ENCODE results near the gene ZIK1. TPM values are rescaled to one million over a fixed set of nuclear protein-coding genes. Genes with fewer than 3 reads are reported as not detected.

ZIK1 gene
- total RNA-seq, 1 donor from 2014 or later: 4.0 TPM

DNA sequence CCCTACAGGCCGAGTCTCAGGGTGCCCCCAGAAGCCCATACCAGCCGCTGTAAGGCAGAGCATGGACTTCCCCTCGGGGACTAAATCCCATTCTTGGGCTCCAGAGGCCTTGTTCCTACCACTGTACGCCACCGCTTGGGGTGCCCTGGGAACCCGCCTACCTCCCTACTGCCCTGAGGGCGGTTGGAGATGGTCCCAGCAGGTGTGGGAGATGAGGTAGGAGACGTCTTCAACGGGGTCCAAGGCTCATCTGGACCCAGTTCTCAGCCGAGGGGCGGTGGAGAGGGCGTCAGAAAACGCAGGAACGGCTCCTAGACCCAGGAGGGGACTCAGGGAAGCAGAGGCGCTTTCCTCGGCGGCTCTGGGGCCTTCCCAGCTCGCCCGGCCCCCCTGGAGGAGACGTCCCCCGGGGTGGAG is 833 bp upstream of the ZIK1 start:
- Histone ChIP-seq H3K36me3 (peaks cover 27% of the 10 kb centered on the region), H3K9me3 (replicated peaks) (peaks cover 29% of the 10 kb centered on the region), H3K4me1 (peaks cover 29% of the 10 kb centered on the region), H3K27me3 (ENCODE audit: low read depth) (no peaks in the 10 kb centered on the region), H3K4me3 (peak overlapping the region; percentile 88), H3K27ac (replicated peaks) (peak overlapping the region; percentile 82)
- intact Hi-C loops (cut with micrococcal nuclease): no loop called here
- DNase-seq: peak; percentile 12
- TF ChIP-seq, protein P1, sequence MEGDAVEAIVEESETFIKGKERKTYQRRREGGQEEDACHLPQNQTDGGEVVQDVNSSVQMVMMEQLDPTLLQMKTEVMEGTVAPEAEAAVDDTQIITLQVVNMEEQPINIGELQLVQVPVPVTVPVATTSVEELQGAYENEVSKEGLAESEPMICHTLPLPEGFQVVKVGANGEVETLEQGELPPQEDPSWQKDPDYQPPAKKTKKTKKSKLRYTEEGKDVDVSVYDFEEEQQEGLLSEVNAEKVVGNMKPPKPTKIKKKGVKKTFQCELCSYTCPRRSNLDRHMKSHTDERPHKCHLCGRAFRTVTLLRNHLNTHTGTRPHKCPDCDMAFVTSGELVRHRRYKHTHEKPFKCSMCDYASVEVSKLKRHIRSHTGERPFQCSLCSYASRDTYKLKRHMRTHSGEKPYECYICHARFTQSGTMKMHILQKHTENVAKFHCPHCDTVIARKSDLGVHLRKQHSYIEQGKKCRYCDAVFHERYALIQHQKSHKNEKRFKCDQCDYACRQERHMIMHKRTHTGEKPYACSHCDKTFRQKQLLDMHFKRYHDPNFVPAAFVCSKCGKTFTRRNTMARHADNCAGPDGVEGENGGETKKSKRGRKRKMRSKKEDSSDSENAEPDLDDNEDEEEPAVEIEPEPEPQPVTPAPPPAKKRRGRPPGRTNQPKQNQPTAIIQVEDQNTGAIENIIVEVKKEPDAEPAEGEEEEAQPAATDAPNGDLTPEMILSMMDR (IDR thresholded peaks at IDR 0.05; ENCODE audit: borderline replicate concordance): no peak

GRCh38 chr19:57587529-57587928 is 3.6 kb downstream of the ZIK1 start:
- intact Hi-C loops (cut with micrococcal nuclease): no loop called here
- Histone ChIP-seq H3K9me3 (replicated peaks) (peaks cover 73% of the 10 kb centered on the region), H3K27me3 (ENCODE audit: low read depth) (no peaks in the 10 kb centered on the region), H3K4me1 (peaks cover 18% of the 10 kb centered on the region), H3K4me3 (no peak overlapping the region), H3K36me3 (peaks cover 71% of the 10 kb centered on the region), H3K27ac (replicated peaks) (no peak overlapping the region)
- TF ChIP-seq, protein P1 (IDR thresholded peaks at IDR 0.05; ENCODE audit: borderline replicate concordance): no peak
- no peak for DNase-seq

DNA sequence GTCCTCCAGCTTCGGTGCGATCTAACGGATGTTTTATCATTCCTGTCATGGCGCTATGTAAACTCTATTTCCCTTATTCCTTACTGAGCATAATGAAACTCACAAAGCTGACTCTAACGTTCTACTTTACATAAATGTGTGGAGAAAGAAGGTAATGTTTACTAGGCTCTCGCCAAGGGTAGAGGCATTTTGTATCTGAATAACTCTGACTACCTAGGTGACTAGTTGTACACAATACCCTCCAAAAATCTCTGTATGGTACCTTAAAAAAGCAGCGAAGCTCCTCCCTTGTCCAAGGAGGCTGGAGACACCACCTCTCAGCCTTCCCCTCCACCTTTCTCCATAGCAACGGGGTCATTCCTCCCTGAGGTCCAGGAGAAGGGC is 15.4 kb downstream of the ZIK1 start:
- Histone ChIP-seq H3K9me3 (replicated peaks) (peaks cover 39% of the 10 kb centered on the region), H3K36me3 (peaks cover 29% of the 10 kb centered on the region), H3K27me3 (ENCODE audit: low read depth) (no peaks in the 10 kb centered on the region), H3K4me3 (peak overlapping the region; percentile 87), H3K4me1 (peaks cover 23% of the 10 kb centered on the region), H3K27ac (replicated peaks) (peak overlapping the region; percentile 78)
- DNase-seq: no peak
- TF ChIP-seq, protein P1 (IDR thresholded peaks at IDR 0.05; ENCODE audit: borderline replicate concordance): no peak
- intact Hi-C loops (cut with micrococcal nuclease): no loop called here

DNA sequence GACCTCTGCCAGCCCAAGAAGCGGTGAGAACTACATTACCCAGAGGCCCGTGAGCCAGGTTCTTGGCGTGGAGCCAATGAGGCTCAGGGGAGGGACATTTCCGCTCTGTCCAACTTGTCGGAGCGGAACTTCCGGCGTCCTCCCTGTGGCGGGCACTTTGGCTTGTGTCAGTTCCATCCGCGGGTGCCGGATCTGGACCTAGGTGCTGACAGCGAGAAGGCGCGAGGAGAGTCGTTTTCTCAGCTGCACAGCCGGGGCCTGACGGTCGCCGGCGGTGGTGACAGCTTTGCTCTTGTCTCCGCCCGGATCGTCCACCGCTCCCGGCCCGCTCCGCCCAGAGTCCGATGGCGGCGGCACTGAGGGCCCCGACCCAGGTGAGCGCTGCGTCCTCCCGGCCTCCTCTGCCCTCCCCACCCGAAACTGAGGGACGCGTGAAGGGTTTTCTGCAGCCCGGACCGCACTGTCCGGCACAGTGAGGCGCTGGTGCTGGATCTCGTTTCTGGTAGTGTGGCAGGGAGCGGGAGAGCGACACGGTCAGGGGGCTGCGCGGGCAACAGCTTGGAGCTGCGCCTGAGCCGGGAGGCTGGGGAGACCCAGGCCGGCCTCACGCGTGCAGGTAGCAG is 15.9 kb downstream of the ZIK1 start, which contains the start of gene ZNF530:
ZNF530 (plus strand) TSS at position 125 of the 623 bp plus-strand sequence. CDS start 4,461 bp downstream, outside the sequence.
- peak within 1 kb of the TSS; percentile 78 for H3K27ac ChIP-seq (replicated peaks)
- intact Hi-C loops (cut with micrococcal nuclease): no loop called here

DNA sequence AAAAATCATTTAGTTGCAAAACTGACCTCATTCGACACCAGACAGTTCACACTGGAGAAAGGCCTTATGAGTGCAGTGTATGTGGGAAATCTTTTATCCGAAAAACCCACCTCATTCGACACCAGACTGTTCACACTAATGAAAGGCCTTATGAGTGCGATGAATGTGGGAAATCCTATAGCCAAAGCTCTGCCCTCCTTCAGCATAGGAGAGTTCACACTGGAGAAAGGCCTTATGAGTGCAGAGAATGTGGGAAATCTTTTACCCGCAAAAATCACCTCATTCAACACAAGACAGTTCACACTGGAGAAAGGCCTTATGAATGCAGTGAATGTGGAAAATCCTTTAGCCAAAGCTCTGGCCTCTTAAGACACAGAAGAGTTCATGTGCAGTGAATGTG is 23.0 kb downstream of the ZIK1 start:
- H3K4me3 ChIP-seq: no peak overlapping the region
- TF ChIP-seq, protein P1 (IDR thresholded peaks at IDR 0.05; ENCODE audit: borderline replicate concordance): no peak
- DNase-seq: no peak
- no peaks in the 10 kb centered on the region for H3K4me1 ChIP-seq
- no peaks in the 10 kb centered on the region for H3K27me3 ChIP-seq (ENCODE audit: low read depth)
- H3K27ac ChIP-seq (replicated peaks): no peak overlapping the region
- peaks cover 99% of the 10 kb centered on the region for H3K9me3 ChIP-seq (replicated peaks)
- intact Hi-C loops (cut with micrococcal nuclease): no loop called here
- H3K36me3 ChIP-seq: peaks cover 63% of the 10 kb centered on the region

More for the DNA sequence above, 15.9 kb downstream of the ZIK1 start, which contains the start of gene ZNF530:
- TF ChIP-seq, protein P1 (IDR thresholded peaks at IDR 0.05; ENCODE audit: borderline replicate concordance): no peak
- Histone ChIP-seq H3K4me1 (peaks cover 23% of the 10 kb centered on the region), H3K9me3 (replicated peaks) (peaks cover 39% of the 10 kb centered on the region), H3K27me3 (ENCODE audit: low read depth) (no peaks in the 10 kb centered on the region), H3K36me3 (peaks cover 34% of the 10 kb centered on the region), H3K4me3 (peak within 1 kb of the TSS; percentile 87)
- DNase-seq: peak; percentile 96

All from left ventricle myocardium inferior (tissue), 1 donor.